ENCODE data around the gene SLC39A11. TPM values are rescaled to one million over a fixed set of nuclear protein-coding genes. Genes with fewer than 3 reads are reported as not detected.

SLC39A11 gene
- total and polyA plus RNA-seq, 2 of the 13 experiments (the other 11 are each of a cell fraction or from before 2014, with no cell fraction given), result 17.2 to 31.5 TPM

DNA sequence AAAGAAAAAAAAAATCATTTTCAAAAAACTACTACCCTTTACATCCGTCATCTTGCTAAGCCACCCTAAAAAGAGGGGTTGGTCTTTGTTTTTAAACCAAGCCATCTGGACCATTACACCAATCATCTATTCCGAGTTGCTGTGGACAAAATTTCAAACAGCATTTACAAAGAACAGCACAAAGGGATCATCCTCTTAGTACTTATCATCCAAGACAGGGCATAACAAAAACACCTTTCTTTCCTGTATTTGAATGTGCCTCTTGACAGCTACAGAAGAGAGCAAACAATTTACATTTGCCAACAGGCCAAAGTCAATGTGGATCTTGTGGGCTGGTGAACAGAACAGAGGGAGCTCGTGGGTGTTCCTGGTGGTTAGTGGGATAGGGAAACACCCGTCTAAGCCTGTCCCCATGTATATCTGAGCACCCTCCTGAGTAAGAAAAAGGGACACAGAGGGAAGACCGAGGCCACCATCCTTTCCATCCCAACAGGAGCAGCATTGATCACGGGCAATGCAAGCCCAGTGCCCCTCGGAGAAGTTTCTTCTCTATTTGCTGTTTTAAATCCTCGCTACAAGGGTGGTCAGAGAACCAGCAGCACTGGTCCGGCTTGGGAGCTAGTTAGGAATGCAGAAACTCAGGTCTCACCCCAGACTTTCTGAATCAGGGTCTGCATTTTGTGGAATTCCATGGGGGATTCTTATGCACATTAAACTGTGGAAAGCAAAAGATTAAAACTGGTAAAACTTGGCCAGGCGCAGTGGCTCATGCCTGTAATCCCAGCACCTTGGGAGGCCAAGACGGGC lies 1.9 kb downstream of the SLC39A11 start:
- peak overlapping the region; percentile 93 for H3K4me2 ChIP-seq (ENCODE audit: low read depth, low read length)
- H3K27me3 ChIP-seq (ENCODE audit: control insufficient read depth in 1 of 2, insufficient read depth in 2 of 2, low read length in 2 of 2), result peaks cover 0 to 4% of the 10 kb centered on the region in 2 experiments; a peak in 3 of 5 replicates
- H3K36me3 ChIP-seq (replicated peaks in 1 of 2; ENCODE audit: control insufficient read depth in 1 of 2, insufficient read depth in 2 of 2, low read length in 2 of 2), result peaks cover 0 to 7% of the 10 kb centered on the region in 2 experiments; a peak in 2 of 5 replicates
- ChIA-PET POLR2A (interaction anchor here (1.0 to 1.1 kb wide), 2 partner anchors 16 to 22 kb away, joined by 3 to 6 read pairs; no protein-coding TSS in a partner anchor), CTCF (ENCODE audit: low intra/inter-chr PET ratio, low total read pairs) (no interaction called here)
- ATAC-seq (peak; percentile 67), FAIRE-seq (peak; percentile 90), DNase-seq (ENCODE audit: low spot score) (peak; percentile 94)
- H3K27ac ChIP-seq (ENCODE audit: extremely low read length, insufficient read depth, low read length), result peak overlapping the region; percentile 69
- intact Hi-C loops (cut with micrococcal nuclease; ENCODE audit: unreplicated experiment), result loop anchor here (1.0 to 5.0 kb wide), 5 partner anchors 22 to 363 kb away; no protein-coding TSS in a partner anchor
- 14% methylated on average over 11 of the region's 11 CpGs for WGBS (ENCODE audit: low lambda C conversion rate)
- peak overlapping the region; percentile 67 for H3K9ac ChIP-seq (ENCODE audit: insufficient read depth, low read depth, low read length)
- in situ Hi-C loops (cut with HindIII; ENCODE audit: extremely low pct_ligation_motif_present, low pct_unique_long_range_greater_than_20kb), result loop anchor here (10.0 kb wide), 1 partner anchor 526 kb away; no protein-coding TSS in a partner anchor
- no peaks in the 10 kb centered on the region for H4K20me1 ChIP-seq (ENCODE audit: insufficient read depth, low read length)
- H3K4me1 ChIP-seq (ENCODE audit: insufficient read depth, low read length), result peaks cover 42% of the 10 kb centered on the region
- no peak overlapping the region for H2AFZ ChIP-seq (ENCODE audit: low read length)
- no peaks in the 10 kb centered on the region for H3K9me3 ChIP-seq (ENCODE audit: low read length)
- peak overlapping the region; percentile 6 to 80 (median 78); a peak in 5 of 6 replicates for H3K4me3 ChIP-seq (replicated peaks in 1 of 3; ENCODE audit: insufficient read depth in 1 of 3, low read depth in 2 of 3, low read length in 3 of 3)
- BruUV-seq (replicated peaks), result TSS peak; percentile 91
- H3K79me2 ChIP-seq (ENCODE audit: insufficient read depth, low read length), result peaks cover 9% of the 10 kb centered on the region
- TF ChIP-seq ZNF790 (CRISPR knock-in tag; IDR thresholded peaks at IDR 0.05; ENCODE audit: borderline replicate concordance) (no peak), ISX (CRISPR knock-in tag; conservative IDR thresholded peaks at IDR 0.05) (no peak), ZFYVE20 (CRISPR knock-in tag; IDR thresholded peaks at IDR 0.05; ENCODE audit: borderline replicate concordance, low read depth) (no peak), SMARCC2 (IDR thresholded peaks at IDR 0.05) (no peak), ZFP90 (CRISPR knock-in tag; IDR thresholded peaks at IDR 0.05; ENCODE audit: borderline replicate concordance) (peak; percentile 67; the same call in 1 of the 2 replicates), HMG20B (CRISPR knock-in tag; conservative IDR thresholded peaks at IDR 0.05) (0 out of 2 replicates have a peak, but pooled peaks have one; percentile 11), TBX3 (IDR thresholded peaks at IDR 0.05; ENCODE audit: borderline replicate concordance) (peak; percentile 82), ZIK1 (CRISPR knock-in tag; IDR thresholded peaks at IDR 0.05; ENCODE audit: borderline replicate concordance, low read depth) (no peak), ZNF232 (CRISPR knock-in tag; IDR thresholded peaks at IDR 0.05; ENCODE audit: borderline replicate concordance) (no peak), ZNF546 (CRISPR knock-in tag; conservative IDR thresholded peaks at IDR 0.05) (no peak), ARNT (IDR thresholded peaks at IDR 0.05) (no peak), PHF21A (CRISPR knock-in tag; IDR thresholded peaks at IDR 0.05) (peak; percentile 84), ZNF251 (CRISPR knock-in tag; IDR thresholded peaks at IDR 0.05) (no peak), HMG20A (CRISPR knock-in tag; IDR thresholded peaks at IDR 0.05; ENCODE audit: borderline replicate concordance) (peak; percentile 85; the same call in 1 of the 2 replicates), CENPBD1 (CRISPR knock-in tag; IDR thresholded peaks at IDR 0.05; ENCODE audit: borderline replicate concordance, low read depth) (no peak), TOE1 (CRISPR knock-in tag; IDR thresholded peaks at IDR 0.05) (no peak), HNF1A (IDR thresholded peaks at IDR 0.05; ENCODE audit: low read depth) (peak; percentile 60; the same call in 1 of the 2 replicates), HNF1A (CRISPR knock-in tag; IDR thresholded peaks at IDR 0.05; ENCODE audit: borderline replicate concordance) (peak; percentile 39; the same call in 1 of the 2 replicates), EED (CRISPR knock-in tag; IDR thresholded peaks at IDR 0.05) (no peak), GATAD2A (CRISPR knock-in tag; IDR thresholded peaks at IDR 0.05) (peak; percentile 97), ZNF589 (CRISPR knock-in tag; conservative IDR thresholded peaks at IDR 0.05) (no peak)

Measured in HepG2 (cell line).